ENCODE measurements around the gene MSI2.

The MSI2 gene

DNA sequence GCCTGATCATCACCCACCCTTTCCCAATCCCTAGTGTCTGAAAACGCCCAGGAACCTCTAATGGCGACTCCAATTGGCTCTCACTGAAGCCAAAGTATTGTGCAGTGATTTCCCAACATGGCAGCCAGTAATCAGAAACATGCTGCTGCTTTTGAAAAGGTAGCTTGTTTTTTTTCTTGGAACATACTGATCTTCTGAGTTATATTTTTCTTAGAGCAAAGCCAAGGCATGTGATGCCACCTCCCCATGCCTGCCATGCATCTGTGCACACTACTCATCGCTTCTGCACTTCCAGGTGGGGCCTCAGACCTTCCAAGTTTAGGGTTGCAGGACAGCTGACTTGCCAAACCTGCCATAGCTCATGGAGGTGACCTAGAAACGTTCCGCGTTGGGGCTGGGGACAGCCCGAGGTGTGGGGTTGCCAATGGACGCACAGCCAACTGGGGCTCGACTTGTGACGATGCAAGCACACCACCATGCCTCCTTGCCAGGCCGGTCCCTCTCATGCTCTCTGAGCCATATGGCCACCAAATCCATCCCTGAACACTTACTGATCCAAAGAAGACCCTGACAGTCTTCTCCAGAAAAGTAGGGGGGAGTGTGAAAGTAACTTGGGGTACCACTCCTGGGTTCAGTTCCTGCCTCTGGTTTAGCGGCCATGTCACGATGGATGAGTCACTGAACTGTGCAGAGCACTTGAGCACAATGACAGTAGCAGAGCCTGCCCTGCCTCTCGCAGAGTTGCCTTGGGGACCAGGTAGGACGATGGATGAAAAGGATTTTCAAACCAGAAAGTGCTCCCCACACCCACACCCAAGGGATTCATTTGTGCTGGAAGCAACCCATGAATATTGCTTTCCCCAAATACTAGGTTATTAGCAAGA, 333.1 kb downstream of the MSI2 start:
- no peak for DNase-seq

DNA sequence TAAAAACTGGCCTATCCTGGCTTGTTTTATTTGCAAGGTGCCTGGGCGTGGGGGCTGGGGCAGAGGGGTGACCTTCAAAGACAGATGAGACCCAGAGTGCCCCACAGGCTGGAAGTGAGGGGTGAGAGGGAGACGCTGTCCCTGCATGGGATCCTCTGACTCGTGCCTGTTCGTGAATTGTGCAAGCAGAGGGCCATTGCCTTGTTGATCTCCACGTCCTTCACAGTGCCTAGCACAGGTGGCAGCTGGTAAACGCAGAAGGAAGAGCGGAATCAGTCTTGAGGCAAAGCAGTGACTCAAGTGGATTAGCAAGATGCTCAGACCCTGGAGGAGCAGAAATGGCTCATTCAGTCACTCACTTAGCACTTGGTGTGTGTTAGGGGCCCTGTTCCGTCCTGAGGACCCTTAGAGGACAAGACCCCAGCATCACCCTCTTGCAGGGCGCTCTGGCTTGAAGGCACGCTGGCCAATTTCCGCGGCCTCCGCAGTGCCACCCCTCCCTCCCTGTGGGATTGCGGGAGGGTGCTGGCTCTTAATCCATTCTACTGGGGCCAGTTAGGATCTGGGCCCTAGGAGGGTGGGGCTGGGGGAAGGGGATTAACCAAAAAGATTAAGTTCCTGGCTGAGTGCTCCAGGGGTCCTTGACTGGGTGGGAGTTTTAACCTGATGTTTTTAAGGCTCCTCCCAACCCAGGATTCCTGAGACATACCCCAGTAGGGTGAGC, 337.6 kb downstream of the MSI2 start:
- DNase-seq = no peak

DNA sequence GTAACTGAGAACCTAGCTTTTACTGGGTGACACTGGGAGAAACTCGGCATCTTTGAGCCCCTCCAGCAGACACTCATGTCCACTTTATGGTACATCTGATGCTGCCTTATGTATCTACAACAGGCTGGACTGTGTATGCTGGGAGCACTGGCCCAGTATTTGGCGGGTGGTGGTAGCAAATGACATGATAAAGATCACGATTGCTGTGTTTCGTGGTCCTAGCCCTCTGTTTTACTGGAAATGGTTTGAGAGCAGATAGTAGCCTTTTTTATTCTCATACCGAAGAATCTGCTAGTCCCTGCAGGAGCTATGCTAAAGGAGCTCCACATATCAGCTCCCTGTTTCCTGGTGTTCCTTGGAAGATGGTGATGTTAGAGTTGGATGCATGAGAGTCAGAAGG, 338.4 kb downstream of the MSI2 start:
- DNase-seq = no peak

DNA sequence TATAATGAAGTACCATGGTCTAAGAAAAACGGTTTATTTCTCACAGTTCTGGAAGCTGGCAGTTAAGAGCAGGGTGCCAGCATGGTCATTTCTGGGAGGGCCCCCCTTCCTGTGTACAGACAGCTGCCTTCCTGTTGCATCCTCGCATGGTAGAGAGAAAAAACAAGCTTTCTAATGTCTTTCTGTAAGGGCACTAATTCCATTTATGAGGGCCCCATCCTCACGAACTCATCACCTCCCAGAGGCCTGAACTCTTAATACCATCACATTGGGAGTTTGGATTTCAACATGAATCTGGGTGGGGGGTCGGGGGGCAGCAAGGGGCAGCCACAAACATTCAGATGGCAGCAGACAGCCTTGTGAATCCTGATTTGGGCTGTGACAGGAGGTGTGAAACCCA, 339.1 kb downstream of the MSI2 start:
- DNase-seq = no peak

DNA sequence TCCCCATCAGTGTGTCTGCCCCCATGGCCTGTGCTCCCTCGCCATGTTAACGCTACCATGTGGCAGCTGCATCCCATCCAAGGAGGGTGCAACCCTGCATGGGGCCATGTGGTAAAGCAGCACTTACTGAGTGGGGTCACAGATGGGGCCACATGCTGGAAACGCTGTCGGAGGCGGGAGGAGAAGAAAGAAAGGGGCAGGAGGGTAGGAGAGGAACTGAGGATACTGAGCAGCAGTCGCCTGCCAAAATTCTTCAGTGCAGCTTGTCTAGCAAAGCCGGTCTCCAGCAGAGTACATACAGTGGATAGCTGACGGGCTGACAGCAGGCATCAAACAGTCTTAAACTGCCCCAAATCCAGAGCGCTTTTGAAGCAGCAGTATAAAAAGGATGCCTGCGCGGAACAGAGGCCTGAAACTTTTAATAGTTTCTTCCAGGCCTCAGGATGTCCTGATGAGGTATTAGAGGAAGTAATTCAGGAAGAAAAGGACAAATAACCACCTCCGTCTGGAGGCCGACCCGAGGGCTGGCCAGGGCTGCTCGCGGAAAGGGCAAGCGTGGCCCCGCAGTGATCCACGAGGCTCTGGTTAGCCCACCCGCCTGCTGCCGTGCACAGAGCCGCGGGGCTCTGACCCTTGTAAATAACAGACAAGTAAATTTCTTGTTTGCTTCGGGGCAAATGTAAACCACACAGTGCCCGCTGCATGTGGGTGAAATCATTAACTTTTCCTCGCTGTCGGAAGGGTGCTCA, 339.8 kb downstream of the MSI2 start:
- no peak for DNase-seq

DNA sequence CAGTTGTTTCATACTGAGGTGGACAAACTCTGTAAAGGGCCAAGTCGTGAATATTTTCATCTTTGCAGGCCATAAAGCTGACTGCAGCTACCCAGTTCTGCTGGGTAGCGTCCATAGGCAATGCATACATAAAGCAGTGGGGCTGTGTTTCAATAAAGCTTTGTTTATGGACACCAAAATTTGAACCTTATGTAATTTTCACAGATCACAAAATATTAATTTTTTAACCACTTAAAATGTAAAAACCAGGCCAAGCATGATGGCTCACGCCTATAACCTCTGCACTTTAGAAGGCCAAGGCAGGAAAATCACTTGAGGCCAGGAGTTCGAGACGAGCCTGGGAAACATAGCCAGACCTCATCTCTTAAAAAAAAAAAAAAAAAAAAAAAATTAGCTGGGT, 340.8 kb downstream of the MSI2 start:
- no peak for DNase-seq

DNA sequence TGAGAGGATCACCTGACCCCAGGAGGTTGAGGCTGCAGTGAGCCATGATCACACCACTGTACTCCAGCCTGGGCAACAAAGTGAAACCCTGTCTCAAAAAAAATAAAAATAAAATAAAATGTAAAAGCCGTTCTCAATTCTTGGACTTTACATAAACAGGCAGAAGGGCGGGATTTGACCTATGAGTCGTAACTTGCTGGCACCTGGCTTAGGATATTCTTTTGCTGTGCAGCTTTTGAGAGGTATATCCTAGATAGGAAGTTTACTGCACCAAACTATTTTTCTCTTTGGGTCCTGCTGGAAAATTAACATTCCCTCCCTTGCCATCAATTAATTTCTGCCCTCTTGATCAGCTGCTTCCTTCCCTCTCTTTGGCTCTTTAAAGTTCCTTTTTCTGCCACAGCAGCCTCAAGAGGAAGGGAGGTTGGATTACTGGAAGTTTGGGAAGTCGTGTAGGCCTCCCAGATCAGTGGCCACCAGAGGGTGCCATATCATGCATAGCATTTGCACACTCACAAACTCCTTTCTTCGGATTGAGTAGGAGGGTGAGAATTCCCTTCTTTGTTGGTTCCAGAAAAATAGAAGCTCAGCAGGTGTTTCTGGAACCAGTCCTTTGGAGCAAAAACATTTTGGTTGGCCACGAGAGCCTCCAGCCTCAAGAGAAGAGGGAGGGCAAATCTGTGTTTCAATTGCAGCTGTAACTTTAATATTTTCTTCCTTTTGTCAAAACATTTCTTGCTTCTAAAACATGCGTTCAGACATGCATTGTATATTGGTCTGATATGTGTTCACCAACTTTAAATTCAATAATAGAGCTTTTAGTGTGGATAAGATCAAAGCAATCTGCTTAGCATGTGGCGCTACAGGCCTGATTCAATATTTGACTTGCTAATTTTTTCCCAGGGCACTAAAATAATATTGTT, 341.5 kb downstream of the MSI2 start:
- peak; percentile 75 for DNase-seq

DNA sequence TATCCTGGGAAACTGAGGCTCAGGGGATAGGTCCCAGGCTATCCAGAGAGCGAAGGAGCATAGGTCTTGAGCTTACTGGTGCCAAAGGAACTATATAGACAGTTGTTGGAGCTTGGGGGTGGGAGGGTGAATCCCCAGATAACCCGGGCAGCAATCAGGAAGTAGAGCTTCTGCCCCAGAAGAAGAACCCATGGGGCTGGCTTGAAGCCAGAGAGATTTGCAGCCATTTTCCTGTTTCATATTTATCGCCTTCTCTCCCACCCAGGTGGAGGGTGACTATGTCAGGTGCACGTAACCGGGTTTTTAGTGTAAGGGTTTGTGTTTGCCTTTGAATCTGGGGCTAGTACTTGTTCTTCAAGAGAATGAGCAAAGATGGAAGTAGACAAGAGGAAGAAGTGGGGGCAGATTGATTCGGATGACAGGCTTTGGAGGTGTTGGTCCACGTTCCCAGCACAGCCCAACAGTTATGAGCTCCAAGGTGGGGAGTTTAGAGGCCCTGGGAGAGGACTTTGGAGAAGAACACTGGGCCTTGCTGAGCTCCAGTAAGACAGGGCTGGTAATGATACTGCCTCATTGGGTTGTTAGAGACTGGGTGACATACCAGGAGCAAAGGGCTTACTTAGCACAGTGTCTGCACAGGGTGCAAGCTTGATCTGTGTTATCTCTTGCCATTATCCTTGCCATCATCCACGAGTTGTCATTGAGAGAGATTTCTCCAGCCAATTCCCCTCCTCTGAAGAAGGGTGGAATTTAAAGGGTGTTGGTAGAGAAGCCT, 343.1 kb downstream of the MSI2 start:
- DNase-seq = no peak

DNA sequence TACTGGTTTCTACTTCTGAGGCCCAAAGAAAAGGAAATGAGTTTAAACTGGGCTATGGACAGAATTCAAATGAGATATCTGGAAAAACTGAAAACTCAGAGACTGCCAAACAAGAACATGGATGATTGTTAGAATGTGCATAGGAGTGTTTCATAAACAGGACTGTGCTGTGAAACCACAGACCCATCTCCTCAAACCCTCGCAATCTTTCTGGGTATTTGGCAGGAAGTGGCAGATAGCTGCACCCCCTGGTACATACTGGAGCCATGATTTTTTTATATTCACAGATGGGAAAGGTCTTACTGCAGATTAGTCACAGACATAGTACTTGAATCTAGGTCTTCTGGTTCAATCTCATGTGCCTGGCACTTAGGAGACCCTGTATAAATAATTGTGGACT, 343.8 kb downstream of the MSI2 start:
- DNase-seq = no peak

DNA sequence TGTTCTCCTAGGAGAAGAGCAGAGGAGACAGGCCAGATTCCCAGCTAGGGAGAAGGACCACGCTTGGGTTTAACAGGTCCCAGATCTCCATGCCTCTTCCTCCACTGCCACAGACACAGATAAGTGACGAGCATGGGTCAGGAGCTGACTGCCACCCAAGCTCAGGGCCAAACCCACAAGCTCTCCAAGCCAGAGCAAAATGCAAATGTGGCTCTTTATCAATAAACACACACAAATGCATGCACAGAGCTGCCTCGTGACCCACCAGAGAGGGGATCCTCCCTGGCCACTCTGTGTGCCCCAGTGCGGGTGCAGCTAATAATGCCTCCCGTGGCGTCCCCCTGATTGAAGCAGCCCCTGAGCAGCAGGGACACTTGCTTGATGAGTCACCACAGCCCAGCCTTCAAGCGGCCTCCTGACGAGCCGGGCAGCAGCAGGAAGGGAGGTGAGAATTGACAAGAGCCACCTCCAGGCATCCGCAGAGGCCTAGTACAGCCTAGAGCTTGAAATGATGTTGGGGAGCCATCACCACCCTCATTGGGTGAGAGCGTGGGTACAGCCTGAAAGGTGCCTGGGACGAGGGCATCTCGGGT, 344.9 kb downstream of the MSI2 start:
- no peak for DNase-seq

DNA sequence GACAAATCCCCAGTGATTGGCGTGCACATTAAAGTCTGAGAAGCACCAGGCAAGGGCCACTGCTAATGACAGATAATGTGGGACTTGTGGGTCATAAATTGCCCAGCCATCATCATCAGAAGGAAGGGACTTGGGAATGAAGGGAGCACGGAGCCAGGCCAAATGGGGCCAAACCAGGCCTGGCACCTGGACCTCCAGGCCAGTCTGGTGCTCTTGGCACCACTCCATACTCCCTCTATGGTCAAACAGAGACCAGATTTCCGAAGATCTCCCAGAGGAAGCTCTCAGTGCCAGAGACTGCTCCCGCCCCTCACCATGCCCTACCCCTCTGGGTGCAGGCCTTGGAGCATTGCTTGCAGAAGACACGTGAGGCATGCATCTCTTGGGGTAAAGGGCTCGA, 346.6 kb downstream of the MSI2 start:
- no peak for DNase-seq

DNA sequence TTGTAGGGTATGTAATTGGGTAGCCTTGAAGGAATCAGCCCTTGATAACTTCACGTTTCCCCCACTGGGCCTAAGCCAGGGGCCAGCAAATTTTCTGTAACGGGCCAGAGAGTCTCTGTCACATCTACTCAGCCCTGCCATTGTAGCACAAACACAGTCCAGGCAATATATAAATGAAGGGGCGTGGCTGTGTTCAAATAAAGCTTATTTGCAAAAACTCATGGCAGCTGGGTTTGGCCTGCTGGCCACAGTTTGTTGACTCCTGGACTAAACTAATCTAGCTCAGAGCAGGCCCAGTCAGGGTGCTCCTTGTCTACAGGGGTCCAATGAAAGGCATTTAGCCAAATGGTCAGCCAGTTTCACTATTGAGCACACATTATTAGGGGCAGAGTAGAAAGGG, 347.2 kb downstream of the MSI2 start:
- DNase-seq = peak; percentile 3

DNA sequence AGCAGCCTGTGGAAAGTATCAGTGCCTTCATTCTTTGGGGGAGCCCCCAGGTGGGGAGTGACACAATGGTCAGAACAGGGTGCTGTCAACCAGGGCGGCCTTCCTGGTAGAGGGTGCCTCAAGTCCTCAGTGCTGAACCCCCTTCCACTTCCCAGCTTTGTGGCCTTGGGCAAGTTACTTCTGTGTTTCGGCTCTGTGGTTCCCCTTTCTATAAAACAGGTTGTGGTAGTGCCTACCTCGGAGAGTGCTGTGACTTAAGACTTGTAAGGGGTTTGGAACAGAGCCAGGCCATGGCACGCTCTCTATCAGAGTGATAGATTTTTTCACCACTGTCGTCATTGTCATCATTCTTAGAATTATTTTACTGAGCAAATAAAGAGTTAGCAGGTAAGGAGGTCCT, 347.7 kb downstream of the MSI2 start:
- DNase-seq = no peak

DNA sequence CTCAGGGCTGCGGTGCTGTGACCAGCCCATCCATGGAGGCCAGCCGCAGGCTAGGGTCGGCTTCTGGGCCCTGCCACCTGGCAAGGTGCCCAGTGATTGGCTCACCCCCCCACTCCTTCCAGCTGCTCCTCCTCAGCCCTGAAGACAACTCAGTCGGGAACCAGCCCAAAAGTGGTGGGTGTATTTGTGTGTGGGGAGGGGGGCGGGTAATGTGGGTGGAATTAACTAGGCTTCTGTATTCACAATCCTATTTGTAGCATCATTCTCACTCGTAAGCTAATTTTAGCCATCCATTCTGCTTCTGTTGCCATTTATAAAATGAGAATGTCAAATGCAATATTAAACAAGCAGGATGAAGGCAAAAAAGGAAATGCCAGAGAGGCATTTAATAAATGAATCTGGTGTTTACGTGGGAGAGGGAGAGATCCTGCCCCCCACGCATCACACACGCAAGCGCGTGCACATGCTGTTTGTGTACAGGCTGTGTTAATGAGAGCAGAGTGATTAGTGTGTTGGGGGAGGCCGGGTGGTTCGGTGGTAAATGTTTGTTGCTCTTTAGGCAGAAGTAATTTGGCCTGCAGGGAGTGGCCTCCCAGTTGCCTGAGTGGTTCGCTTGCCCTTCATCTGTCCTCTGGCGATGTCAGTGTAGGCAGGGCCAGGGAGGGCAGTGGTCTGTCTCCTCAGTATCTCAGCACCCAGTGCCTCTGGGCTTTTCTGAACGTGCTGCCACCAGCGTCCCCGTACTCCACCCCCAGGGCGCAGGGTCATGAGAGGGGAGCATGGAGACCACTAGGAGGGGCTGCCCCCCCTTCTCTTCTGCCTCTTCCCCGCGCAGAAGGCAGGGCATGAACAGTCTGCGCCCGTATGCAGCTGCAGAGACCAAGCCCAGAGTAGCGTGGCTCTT, 348.7 kb downstream of the MSI2 start:
- no peak for DNase-seq

DNA sequence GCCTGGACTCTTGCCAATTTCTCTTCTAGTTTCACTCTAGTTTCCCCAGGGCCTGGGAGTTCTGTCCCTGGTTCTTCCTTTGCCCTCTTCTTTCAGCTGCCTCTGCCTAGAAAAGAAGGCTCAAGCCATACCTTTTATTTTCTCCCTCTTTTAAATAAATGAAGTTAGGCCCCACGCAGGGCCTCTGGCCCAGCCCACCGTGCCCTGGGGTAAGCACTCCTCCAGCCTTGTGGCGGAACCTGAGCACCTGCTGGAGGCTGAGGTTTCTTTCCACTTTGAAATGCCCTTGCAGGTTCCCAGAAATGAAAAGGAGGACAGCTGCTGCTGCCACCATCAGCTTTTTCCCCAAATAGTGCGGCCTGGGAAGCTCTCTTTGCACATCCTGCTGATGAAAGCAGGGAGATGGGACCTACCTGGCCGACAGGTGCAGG, 349.4 kb downstream of the MSI2 start:
- peak; percentile 69 for DNase-seq

DNA sequence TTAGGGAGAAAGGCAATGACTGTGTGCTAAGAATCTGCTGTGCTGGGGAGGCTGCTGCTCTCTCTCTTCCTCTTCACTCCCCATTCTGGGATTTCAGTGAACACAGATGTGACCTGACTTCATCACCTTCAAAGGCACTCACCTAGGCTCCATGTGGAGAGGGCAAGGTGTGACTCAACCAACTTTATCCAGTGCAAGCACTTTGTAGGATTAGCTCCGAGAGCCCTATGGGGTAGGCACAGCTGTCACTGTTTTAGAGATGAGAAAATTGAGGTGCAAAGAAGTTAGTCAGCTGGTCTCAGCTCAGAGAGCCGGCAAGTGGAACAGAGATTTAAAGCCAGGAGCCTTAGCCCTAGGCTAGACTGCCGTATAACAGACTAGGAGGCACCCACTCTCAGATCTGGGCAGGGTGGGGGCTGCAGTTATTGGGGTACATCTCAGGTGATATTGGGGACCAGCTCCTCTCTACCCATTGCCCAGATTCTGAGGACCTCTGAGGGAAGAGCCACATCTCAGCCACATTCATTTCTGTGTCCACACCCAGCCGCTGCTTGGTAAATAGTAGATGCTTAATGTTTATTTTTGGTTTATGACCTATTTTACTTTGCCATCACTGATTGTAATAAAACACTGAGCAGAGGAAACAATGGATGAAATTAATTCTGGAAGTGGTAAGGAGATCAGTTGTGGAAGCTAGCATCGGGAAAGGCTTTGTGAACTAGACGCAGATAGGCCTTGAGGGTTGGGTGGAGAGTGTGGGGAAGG, 350.0 kb downstream of the MSI2 start:
- DNase-seq = peak; percentile 68

DNA sequence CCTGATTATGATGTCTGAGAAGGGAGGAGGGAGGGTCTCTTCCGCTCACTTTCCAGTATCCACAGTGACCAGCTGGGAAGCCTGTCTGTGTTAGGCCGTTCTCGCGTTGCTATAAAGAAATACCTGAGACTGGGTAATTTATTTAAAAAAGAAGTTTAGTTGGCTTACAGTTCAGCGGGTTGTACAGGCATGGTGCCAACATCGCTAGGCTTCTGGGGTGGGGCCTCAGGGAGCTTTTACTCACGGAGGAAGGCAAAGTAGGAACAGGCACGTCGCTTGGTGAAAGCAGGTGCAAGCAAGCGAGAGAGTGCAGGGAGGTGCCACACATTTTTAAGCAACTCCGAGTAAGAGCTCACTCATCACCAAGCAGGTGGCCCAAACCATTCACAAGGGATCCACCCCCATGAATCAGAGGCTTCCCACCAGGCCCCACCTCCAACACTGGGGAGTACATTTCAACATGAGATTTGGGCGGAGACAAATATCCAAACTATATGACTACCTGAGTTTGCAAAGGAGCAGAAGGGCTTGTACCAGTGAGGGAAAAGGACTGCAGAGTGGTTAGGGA, 351.3 kb downstream of the MSI2 start:
- no peak for DNase-seq

DNA sequence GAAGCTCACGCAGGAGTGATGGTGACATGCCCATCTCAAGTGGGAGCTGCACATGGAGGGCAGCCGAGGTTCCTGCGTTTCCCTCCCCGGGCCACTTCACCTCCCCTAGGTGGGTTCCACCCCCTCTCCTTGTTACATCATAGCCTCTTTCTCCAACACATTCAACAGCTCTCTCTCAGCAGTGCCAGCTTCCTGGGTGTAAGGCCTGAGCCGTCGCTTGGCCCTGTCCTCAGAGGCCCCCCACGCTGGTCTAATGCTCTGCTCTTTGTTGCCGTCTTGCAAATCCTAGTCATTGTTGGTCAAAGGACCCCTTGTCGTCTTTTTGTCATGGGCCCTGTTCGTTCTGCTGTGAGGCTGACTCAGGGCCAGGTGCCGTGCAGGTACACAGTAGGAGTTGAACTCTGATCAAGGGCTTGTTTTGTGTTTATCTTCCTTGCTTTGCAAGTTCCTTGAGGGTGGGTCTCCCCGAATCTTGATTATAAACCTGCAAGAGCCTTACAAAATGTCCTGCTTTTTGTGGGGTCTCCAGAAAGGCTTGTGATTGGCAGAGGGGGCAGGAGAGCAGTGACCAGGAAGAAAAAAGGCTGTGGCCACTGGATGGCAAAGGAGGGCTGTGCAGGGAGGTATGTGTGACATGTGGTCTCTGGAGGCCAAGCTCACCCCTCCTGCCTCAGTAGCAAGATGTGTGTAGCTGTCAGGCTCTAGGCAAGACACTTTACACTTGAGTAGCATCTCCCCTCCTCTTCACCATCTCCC, 352.2 kb downstream of the MSI2 start:
- no peak for DNase-seq

Measured in DMS53 (cell line).